Mammary epithelial cell (primary cell): ENCODE results near the gene BICD2.

Source experiments
- EZH2 ChIP-seq: IDR thresholded peaks from 2 replicates; pipeline ENCODE4 v1.6.1; 2012; ENCODE audit warnings: low read length, inconsistent platforms, borderline replicate concordance
- TF ChIP-seq, protein P1 (sequence below), 2 donors: IDR thresholded peaks in 1 of 2; conservative IDR thresholded peaks in 1 of 2; 2 replicates each; pipeline ENCODE4 v1.5.1; 2011 to 2012; ENCODE audit warnings: inconsistent platforms in 2 of 2, low read length in 2 of 2, mild to moderate bottlenecking in 2 of 2, control low read depth in 1 of 2, low read depth in 1 of 2; ENCODE audit not compliant: insufficient read depth in 1 of 2; ENCODE audit errors: extremely low read depth in 1 of 2

DNA sequence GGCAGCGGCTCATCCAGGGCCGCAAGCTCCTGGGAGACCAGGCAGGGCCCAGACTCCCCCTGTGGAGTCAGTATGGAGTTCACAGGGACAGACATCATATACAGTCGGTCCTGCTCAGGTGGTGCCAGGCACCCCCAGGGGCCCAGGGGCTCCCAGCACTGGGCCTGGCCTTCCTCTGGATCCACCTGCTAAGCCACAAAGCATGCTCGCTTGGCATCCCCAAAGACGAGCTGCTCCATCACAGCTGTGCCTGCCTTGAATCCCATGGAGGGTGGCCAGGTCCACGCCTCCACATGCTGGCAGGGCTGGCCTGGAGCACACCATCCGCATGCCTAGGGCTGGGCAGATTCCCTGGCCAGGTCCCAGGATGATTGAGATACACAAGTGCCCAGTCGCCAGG lies 4.6 kb downstream of the BICD2 start:
- no peak for TF ChIP-seq EZH2
- TF ChIP-seq, protein P1, sequence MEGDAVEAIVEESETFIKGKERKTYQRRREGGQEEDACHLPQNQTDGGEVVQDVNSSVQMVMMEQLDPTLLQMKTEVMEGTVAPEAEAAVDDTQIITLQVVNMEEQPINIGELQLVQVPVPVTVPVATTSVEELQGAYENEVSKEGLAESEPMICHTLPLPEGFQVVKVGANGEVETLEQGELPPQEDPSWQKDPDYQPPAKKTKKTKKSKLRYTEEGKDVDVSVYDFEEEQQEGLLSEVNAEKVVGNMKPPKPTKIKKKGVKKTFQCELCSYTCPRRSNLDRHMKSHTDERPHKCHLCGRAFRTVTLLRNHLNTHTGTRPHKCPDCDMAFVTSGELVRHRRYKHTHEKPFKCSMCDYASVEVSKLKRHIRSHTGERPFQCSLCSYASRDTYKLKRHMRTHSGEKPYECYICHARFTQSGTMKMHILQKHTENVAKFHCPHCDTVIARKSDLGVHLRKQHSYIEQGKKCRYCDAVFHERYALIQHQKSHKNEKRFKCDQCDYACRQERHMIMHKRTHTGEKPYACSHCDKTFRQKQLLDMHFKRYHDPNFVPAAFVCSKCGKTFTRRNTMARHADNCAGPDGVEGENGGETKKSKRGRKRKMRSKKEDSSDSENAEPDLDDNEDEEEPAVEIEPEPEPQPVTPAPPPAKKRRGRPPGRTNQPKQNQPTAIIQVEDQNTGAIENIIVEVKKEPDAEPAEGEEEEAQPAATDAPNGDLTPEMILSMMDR (conservative IDR thresholded peaks at IDR 0.05 in 1 of 2, IDR thresholded peaks at IDR 0.05 in 1 of 2; ENCODE audit: extremely low read depth in 1 of 2, insufficient read depth in 1 of 2, low read depth in 1 of 2, low read length in 2 of 2) = no peak
